GM12878 (cell line): ENCODE results near the gene DAAM2. TPM values are rescaled to one million over a fixed set of nuclear protein-coding genes. Genes with fewer than 3 reads are reported as not detected.

Experiments used
- ATAC-seq: fragments of 200-7000 bp; cut with Tn5 transposase; 3 replicates; pipeline ENCODE4 v1.9.1; 2020; ENCODE audit warnings: mild to moderate bottlenecking, moderate library complexity
- BruUV-seq: library from RNA; stranded (reverse); fragments of 400-500 nt; replicated peaks from 2 replicates; lab custom pipeline; 2021; lab: Mats Ljungman, UMichigan
- CTCF ChIA-PET: fragments of 300-600 bp; sonication (Branson Sonifier 250); formaldehyde crosslinking; extraction: SDS; loops from one replicate; lab custom pipeline; 2021; ENCODE audit warnings: inconsistent platforms; lab: Yijun Ruan, JAX
- POLR2A ChIA-PET: fragments of 350-600 bp; formaldehyde crosslinking; extraction: SDS; loops from one replicate; lab custom pipeline; 2021; ENCODE audit warnings: inconsistent platforms; lab: Charles Lee
- RAD21 ChIA-PET: fragments of 300-600 bp; sonication (Branson Sonifier 250); formaldehyde crosslinking; loops from one replicate; lab custom pipeline; 2023; ENCODE audit warnings: antibody characterized with exemption; ENCODE audit not compliant: unreplicated experiment; lab: Charles Lee
- SMC1A ChIA-PET: fragments of 300-600 bp; sonication (Branson Sonifier 250); formaldehyde crosslinking; loops from one replicate; lab custom pipeline; 2023; ENCODE audit not compliant: unreplicated experiment, uncharacterized antibody; lab: Charles Lee
- DNase-seq: peaks from one replicate; pipeline ENCODE4 v3.0.0-alpha.2; 2011; ENCODE audit warnings: low read depth, low spot score
- FAIRE-seq: peaks from 3 replicates; lab custom pipeline; 2011; peaks lifted over from hg19 to GRCh38; lab: Jason Lieb, UNC
- H2AFZ ChIP-seq: 2 replicates; pipeline ENCODE4 v1.6.0; 2011; ENCODE audit warnings: low read depth, low read length, control low read depth; ENCODE audit not compliant: control insufficient read depth
- H3K27ac ChIP-seq: 2 replicates; pipeline ENCODE4 v1.5.1; 2011; ENCODE audit warnings: control low read depth; ENCODE audit not compliant: control insufficient read depth, insufficient read depth
- H3K27me3 ChIP-seq, 2 experiments: replicated peaks in 1 of 2; 2 replicates each; pipeline versions ENCODE4 v1.6.0 to v1.6.1; 2011; ENCODE audit warnings: low read length in 1 of 2; ENCODE audit not compliant: control insufficient read depth in 2 of 2, insufficient read depth in 2 of 2
- H3K36me3 ChIP-seq, 2 experiments: 2 replicates each; pipeline ENCODE4 v1.5.1; 2011; ENCODE audit warnings: low read length in 1 of 2; ENCODE audit not compliant: control insufficient read depth in 2 of 2, insufficient read depth in 2 of 2
- H3K4me1 ChIP-seq: 2 replicates; pipeline ENCODE4 v1.6.1; 2011; ENCODE audit warnings: mild to moderate bottlenecking, low read length, moderate library complexity, mixed read lengths; ENCODE audit not compliant: control insufficient read depth, insufficient read depth
- H3K4me2 ChIP-seq: 2 replicates; pipeline ENCODE4 v1.6.0; 2011; ENCODE audit warnings: control low read depth; ENCODE audit not compliant: control insufficient read depth, insufficient read depth
- H3K4me3 ChIP-seq: fragments of 200-600 bp; sonication (generic); 2 replicates; pipeline ENCODE4 v1.5.1; 2016
- H3K79me2 ChIP-seq: 2 replicates; pipeline ENCODE4 v1.6.0; 2011; ENCODE audit warnings: low read length; ENCODE audit not compliant: control insufficient read depth, insufficient read depth
- H3K9ac ChIP-seq: 2 replicates; pipeline ENCODE4 v1.8.0; 2011; ENCODE audit warnings: low read length, control low read depth, mixed read lengths; ENCODE audit not compliant: control insufficient read depth, insufficient read depth
- H3K9me3 ChIP-seq: replicated peaks from 3 replicates; pipeline ENCODE4 v1.5.1; 2011; ENCODE audit warnings: mild to moderate bottlenecking, low read length; ENCODE audit not compliant: control insufficient read depth, insufficient read depth
- H4K20me1 ChIP-seq: 2 replicates; pipeline ENCODE4 v1.6.0; 2011; ENCODE audit not compliant: control insufficient read depth, insufficient read depth
- BHLHE40 ChIP-seq, 2 experiments: fragments of 450-650 bp in 1 of 2; IDR thresholded peaks; 2 replicates each; pipeline ENCODE4 v1.6.1; 2011 to 2017; ENCODE audit warnings: low read depth in 2 of 2, borderline replicate concordance in 1 of 2, improper control_type of control experiment in 1 of 2, low read length in 1 of 2, mild to moderate bottlenecking in 1 of 2
- CBFB ChIP-seq: IDR thresholded peaks from 2 replicates; pipeline ENCODE4 v1.6.1; 2016; ENCODE audit warnings: antibody characterized with exemption, low read depth
- CHD1 ChIP-seq: IDR thresholded peaks from 2 replicates; pipeline ENCODE4 v1.6.1; 2012; ENCODE audit warnings: low read depth, low read length, improper control_type of control experiment
- CREM ChIP-seq: IDR thresholded peaks from 2 replicates; pipeline ENCODE4 v1.6.1; 2014; ENCODE audit warnings: antibody characterized with exemption, low read depth
- E2F4 ChIP-seq: IDR thresholded peaks from 2 replicates; pipeline ENCODE4 v1.6.1; 2012; ENCODE audit warnings: low read depth, low read length, improper control_type of control experiment
- EP300 ChIP-seq, 2 experiments: fragments of 150-350 bp in 1 of 2; IDR thresholded peaks; 2 replicates each; pipeline ENCODE4 v1.6.1; 2011 to 2012; ENCODE audit warnings: low read depth in 2 of 2, low read length in 2 of 2, borderline replicate concordance in 1 of 2, improper control_type of control experiment in 1 of 2, inconsistent platforms in 1 of 2; ENCODE audit not compliant: control insufficient read depth in 1 of 2
- ETV6 ChIP-seq, 2 experiments: fragments of 450-650 bp in 1 of 2; IDR thresholded peaks in 1 of 2; conservative IDR thresholded peaks in 1 of 2; 2 replicates each; pipeline ENCODE4 v1.6.1; 2014; ENCODE audit warnings: antibody characterized with exemption in 1 of 2, borderline replicate concordance in 1 of 2, low read depth in 1 of 2, mild to moderate bottlenecking in 1 of 2, moderate library complexity in 1 of 2
- JUNB ChIP-seq: IDR thresholded peaks from 2 replicates; pipeline ENCODE4 v1.6.1; 2016; ENCODE audit warnings: antibody characterized with exemption, mild to moderate bottlenecking
- MTA3 ChIP-seq: IDR thresholded peaks from 2 replicates; pipeline ENCODE4 v1.6.1; 2012; ENCODE audit warnings: low read length, inconsistent platforms, borderline replicate concordance
- NFYA ChIP-seq: IDR thresholded peaks from 2 replicates; pipeline ENCODE4 v1.6.1; 2011; ENCODE audit warnings: low read depth, mild to moderate bottlenecking, low read length, improper control_type of control experiment, borderline replicate concordance
- RB1 ChIP-seq: fragments of 450-650 bp; formaldehyde crosslinking; IDR thresholded peaks from 2 replicates; pipeline ENCODE4 v1.6.1; 2017; ENCODE audit warnings: mild to moderate bottlenecking, borderline replicate concordance
- TAF1 ChIP-seq: IDR thresholded peaks from 2 replicates; pipeline ENCODE4 v1.6.1; 2011; ENCODE audit warnings: mild to moderate bottlenecking, low read depth, low read length, borderline replicate concordance
- ZNF207 ChIP-seq: fragments of 450-650 bp; IDR thresholded peaks from 2 replicates; pipeline ENCODE4 v1.6.1; 2014; ENCODE audit warnings: antibody characterized with exemption, mild to moderate bottlenecking, borderline replicate concordance
- ZNF217 ChIP-seq: fragments of 450-650 bp; IDR thresholded peaks from 2 replicates; pipeline ENCODE4 v1.6.1; 2017; ENCODE audit warnings: antibody characterized with exemption, mild to moderate bottlenecking
- ZZZ3 ChIP-seq: IDR thresholded peaks from 2 replicates; pipeline ENCODE4 v1.6.1; 2011; ENCODE audit warnings: low read depth; ENCODE audit not compliant: control insufficient read depth, insufficient read length
- WGBS: methylation state at CpG from one replicate; pipeline ENCODE4 v1.1.6; 2016; ENCODE audit warnings: low lambda C conversion rate; ENCODE audit not compliant: insufficient replicate concordance, insufficient coverage; ENCODE audit errors: missing lambda C conversion rate; 5-methylcytosine and 5-hydroxymethylcytosine counted together
- in situ Hi-C: fragments of 300-500 bp; cut with MboI; formaldehyde crosslinking; loops from 9 replicates; pipeline ENCODE4 v1.14.3; 2018; ENCODE audit warnings: mixed read lengths
- intact Hi-C: fragments of 100-400 bp; cut with micrococcal nuclease; formaldehyde crosslinking; loops from one replicate; pipeline ENCODE4 v1.14.2; 2022; ENCODE audit not compliant: unreplicated experiment
- polyA plus RNA-seq, 11 experiments: library from polyadenylated mRNA; depleted of rRNA in 4 of 11; unstranded in 6 of 11; stranded (reverse) in 5 of 11; fragments of >200 nt; fragmentation: Nextera tagmentation in 4 of 11; fragmentation: Illumina TruSeq in 1 of 11; extraction: Ambion mirVana in 4 of 11; extraction: Trizol in 1 of 11; gene quantifications; 1 replicate in 1 of 11; 2 replicates in 10 of 11; pipeline versions ENCODE4 v1.2.1 to v1.2.3, GENCODE V29; 2011 to 2016; ENCODE audit warnings: inconsistent platforms in 2 of 11, missing spikeins in 2 of 11, low read depth in 1 of 11
- total RNA-seq, 4 experiments: library from RNA; depleted of rRNA in 3 of 4; stranded (reverse); fragments of >200 nt in 3 of 4; fragmentation: Illumina TruSeq in 1 of 4; extraction: Trizol in 1 of 4; gene quantifications; 2 replicates each; pipeline versions ENCODE4 v1.2.1 to v1.2.3, GENCODE V29; 2013 to 2021
- TF ChIP-seq, protein P1 (sequence below): fragments of 450-650 bp; IDR thresholded peaks from 2 replicates; pipeline ENCODE4 v1.6.1; 2017; ENCODE audit warnings: borderline replicate concordance
- TF ChIP-seq, protein P2 (sequence below): IDR thresholded peaks from 2 replicates; pipeline ENCODE4 v1.6.1; 2012; ENCODE audit warnings: low read depth, low read length, improper control_type of control experiment
- TF ChIP-seq, protein P3 (sequence below): fragments of 450-650 bp; IDR thresholded peaks from 2 replicates; pipeline ENCODE4 v1.6.1; 2017; ENCODE audit warnings: mild to moderate bottlenecking

The DAAM2 gene
- total and polyA plus RNA-seq, 10 of the 15 experiments (the other 5 are each of a cell fraction or from before 2014, with no cell fraction given), result 0.05 to 0.22 TPM; not detected in 8

DNA sequence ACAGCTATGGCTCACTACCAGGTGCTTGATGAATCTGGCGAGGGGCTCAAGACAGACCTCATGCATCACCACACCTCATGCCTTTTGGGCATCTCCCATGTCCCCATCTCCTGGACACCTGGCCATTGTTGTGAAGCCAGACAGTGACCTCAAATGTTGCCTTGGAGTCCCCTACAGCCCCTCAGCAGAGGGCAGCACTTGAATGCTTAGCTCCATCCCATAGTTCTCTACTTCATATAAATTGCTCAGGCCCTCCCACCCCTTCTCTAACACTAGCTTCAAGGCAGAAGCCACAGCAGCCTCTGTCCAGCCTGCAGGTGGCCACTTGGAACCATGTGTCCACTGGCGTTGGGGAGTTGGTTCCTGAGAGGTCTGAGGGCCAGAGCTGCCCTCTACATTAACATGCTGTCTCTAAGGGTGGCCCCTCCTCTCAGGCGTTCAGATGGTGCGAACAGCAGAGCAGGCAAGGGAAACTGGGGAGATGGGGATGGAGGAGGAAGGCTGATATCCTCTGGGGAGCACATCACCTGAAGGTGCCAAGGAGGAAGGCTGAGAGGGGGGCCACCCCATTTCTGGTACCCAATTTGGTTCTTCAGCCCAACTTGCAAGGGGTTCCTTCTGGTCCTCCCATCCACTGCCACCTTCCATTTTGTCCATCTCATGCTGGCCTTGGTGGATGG lies 110.8 kb downstream of the DAAM2 start:
- WGBS, result 48% methylated on average over 4 of the region's 4 CpGs
- ChIA-PET POLR2A (no interaction called here), CTCF (interaction anchor here (1.2 kb wide), 1 partner anchor 534 kb away, joined by 3 read pairs; no protein-coding TSS in a partner anchor), SMC1A (interaction anchor here (0.7 to 1.7 kb wide), 2 partner anchors 46 to 431 kb away, joined by 3 read pairs; no protein-coding TSS in a partner anchor), RAD21 (interaction anchor here (1.2 to 1.3 kb wide), 3 partner anchors 36 to 405 kb away, joined by 3 to 5 read pairs (median 3); no protein-coding TSS in a partner anchor)
- in situ Hi-C loops (no loop called here), intact Hi-C loops (no loop called here)
- FAIRE-seq (no peak), ATAC-seq (no peak), DNase-seq (no peak)
- H3K4me1 ChIP-seq, result no peaks in the 10 kb centered on the region
- H3K79me2 ChIP-seq, result no peaks in the 10 kb centered on the region
- no peak overlapping the region for H3K9ac ChIP-seq
- H3K27me3 ChIP-seq, result peaks cover 0 to 1% of the 10 kb centered on the region in 2 experiments; a peak in 1 of 4 replicates
- no peaks in the 10 kb centered on the region for H3K36me3 ChIP-seq
- no peak overlapping the region for H3K27ac ChIP-seq
- H3K4me3 ChIP-seq, result no peak overlapping the region
- H3K9me3 ChIP-seq, result no peaks in the 10 kb centered on the region
- H4K20me1 ChIP-seq, result no peaks in the 10 kb centered on the region
- H2AFZ ChIP-seq, result no peak overlapping the region
- BruUV-seq, result no TSS peak
- H3K4me2 ChIP-seq, result no peak overlapping the region
- TF ChIP-seq CBFB, result no peak
- TF ChIP-seq ZZZ3, result no peak
- TF ChIP-seq ZNF207, result no peak
- no peak for TF ChIP-seq RB1
- TF ChIP-seq, protein P1, sequence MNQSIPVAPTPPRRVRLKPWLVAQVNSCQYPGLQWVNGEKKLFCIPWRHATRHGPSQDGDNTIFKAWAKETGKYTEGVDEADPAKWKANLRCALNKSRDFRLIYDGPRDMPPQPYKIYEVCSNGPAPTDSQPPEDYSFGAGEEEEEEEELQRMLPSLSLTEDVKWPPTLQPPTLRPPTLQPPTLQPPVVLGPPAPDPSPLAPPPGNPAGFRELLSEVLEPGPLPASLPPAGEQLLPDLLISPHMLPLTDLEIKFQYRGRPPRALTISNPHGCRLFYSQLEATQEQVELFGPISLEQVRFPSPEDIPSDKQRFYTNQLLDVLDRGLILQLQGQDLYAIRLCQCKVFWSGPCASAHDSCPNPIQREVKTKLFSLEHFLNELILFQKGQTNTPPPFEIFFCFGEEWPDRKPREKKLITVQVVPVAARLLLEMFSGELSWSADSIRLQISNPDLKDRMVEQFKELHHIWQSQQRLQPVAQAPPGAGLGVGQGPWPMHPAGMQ, result no peak
- TF ChIP-seq NFYA, result no peak
- TF ChIP-seq EP300 (IDR thresholded peaks at IDR 0.05; ENCODE audit: borderline replicate concordance in 1 of 2, control insufficient read depth in 1 of 2, low read depth in 2 of 2, low read length in 2 of 2), result no peak
- no peak for TF ChIP-seq TAF1
- no peak for TF ChIP-seq BHLHE40 (IDR thresholded peaks at IDR 0.05; ENCODE audit: borderline replicate concordance in 1 of 2, low read depth in 2 of 2, low read length in 1 of 2)
- no peak for TF ChIP-seq ZNF217
- TF ChIP-seq CHD1, result no peak
- TF ChIP-seq, protein P2, sequence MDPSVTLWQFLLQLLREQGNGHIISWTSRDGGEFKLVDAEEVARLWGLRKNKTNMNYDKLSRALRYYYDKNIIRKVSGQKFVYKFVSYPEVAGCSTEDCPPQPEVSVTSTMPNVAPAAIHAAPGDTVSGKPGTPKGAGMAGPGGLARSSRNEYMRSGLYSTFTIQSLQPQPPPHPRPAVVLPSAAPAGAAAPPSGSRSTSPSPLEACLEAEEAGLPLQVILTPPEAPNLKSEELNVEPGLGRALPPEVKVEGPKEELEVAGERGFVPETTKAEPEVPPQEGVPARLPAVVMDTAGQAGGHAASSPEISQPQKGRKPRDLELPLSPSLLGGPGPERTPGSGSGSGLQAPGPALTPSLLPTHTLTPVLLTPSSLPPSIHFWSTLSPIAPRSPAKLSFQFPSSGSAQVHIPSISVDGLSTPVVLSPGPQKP, result no peak
- no peak for TF ChIP-seq MTA3
- no peak for TF ChIP-seq CREM
- TF ChIP-seq ETV6 (conservative IDR thresholded peaks at IDR 0.05 in 1 of 2, IDR thresholded peaks at IDR 0.05 in 1 of 2; ENCODE audit: borderline replicate concordance in 1 of 2, low read depth in 1 of 2), result no peak
- TF ChIP-seq, protein P3, sequence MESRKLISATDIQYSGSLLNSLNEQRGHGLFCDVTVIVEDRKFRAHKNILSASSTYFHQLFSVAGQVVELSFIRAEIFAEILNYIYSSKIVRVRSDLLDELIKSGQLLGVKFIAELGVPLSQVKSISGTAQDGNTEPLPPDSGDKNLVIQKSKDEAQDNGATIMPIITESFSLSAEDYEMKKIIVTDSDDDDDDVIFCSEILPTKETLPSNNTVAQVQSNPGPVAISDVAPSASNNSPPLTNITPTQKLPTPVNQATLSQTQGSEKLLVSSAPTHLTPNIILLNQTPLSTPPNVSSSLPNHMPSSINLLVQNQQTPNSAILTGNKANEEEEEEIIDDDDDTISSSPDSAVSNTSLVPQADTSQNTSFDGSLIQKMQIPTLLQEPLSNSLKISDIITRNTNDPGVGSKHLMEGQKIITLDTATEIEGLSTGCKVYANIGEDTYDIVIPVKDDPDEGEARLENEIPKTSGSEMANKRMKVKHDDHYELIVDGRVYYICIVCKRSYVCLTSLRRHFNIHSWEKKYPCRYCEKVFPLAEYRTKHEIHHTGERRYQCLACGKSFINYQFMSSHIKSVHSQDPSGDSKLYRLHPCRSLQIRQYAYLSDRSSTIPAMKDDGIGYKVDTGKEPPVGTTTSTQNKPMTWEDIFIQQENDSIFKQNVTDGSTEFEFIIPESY, result no peak
- no peak for TF ChIP-seq JUNB
- no peak for TF ChIP-seq E2F4
